HepG2 (cell line): Measurements from ENCODE around the gene OIT3. TPM values are rescaled to one million over a fixed set of nuclear protein-coding genes. Genes with fewer than 3 reads are reported as not detected.

Experiments used
- DMAP1 ChIP-seq: IDR thresholded peaks from 2 replicates; pipeline ENCODE4 v1.6.1; 2016
- DNMT1 ChIP-seq: sonication (generic); formaldehyde crosslinking; IDR thresholded peaks from 2 replicates; pipeline ENCODE4 v1.5.1; 2020; ENCODE audit warnings: mild to moderate bottlenecking, missing genetic modification reagents
- EHMT2 ChIP-seq: fragments of 200-600 bp; sonication (generic); IDR thresholded peaks from 2 replicates; pipeline ENCODE4 v1.7.0; 2017; ENCODE audit warnings: antibody characterized with exemption, low read depth, low read length, borderline replicate concordance
- GZF1 ChIP-seq: sonication (generic); formaldehyde crosslinking; IDR thresholded peaks from 2 replicates; pipeline ENCODE4 v1.5.1; 2020; ENCODE audit warnings: mild to moderate bottlenecking, missing genetic modification reagents
- HBP1 ChIP-seq: IDR thresholded peaks from 2 replicates; pipeline ENCODE4 v1.6.1; 2016; ENCODE audit warnings: low read depth, control low read depth
- HDAC6 ChIP-seq: fragments of 200-600 bp; sonication (generic); IDR thresholded peaks from 2 replicates; pipeline ENCODE4 v1.7.0; 2017; ENCODE audit warnings: mild to moderate bottlenecking, antibody characterized with exemption, low read length, low read depth
- HNF4G ChIP-seq, 2 experiments: sonication (generic) in 1 of 2; formaldehyde crosslinking in 1 of 2; IDR thresholded peaks; 2 replicates each; pipeline versions ENCODE4 v1.4.0 to v1.6.1; 2011 to 2020; ENCODE audit warnings: borderline replicate concordance in 2 of 2, low read depth in 2 of 2, mild to moderate bottlenecking in 2 of 2, low read length in 1 of 2, missing genetic modification reagents in 1 of 2, moderate library complexity in 1 of 2
- MED1 ChIP-seq: sonication (generic); formaldehyde crosslinking; IDR thresholded peaks from 2 replicates; pipeline ENCODE4 v1.4.0; 2020; ENCODE audit warnings: missing genetic modification reagents
- NCOA1 ChIP-seq: sonication (generic); formaldehyde crosslinking; IDR thresholded peaks from 2 replicates; pipeline ENCODE4 v1.9.0; 2021; ENCODE audit warnings: missing genetic modification reagents
- NR0B2 ChIP-seq: sonication (generic); formaldehyde crosslinking; IDR thresholded peaks from 2 replicates; pipeline ENCODE4 v1.4.0; 2020; ENCODE audit warnings: mild to moderate bottlenecking, missing genetic modification reagents
- SCMH1 ChIP-seq: sonication (generic); formaldehyde crosslinking; IDR thresholded peaks from 2 replicates; pipeline ENCODE4 v1.9.0; 2021; ENCODE audit warnings: missing genetic modification reagents, mild to moderate bottlenecking, borderline replicate concordance
- SETDB1 ChIP-seq: sonication (generic); formaldehyde crosslinking; IDR thresholded peaks from 2 replicates; pipeline ENCODE4 v1.5.1; 2020; ENCODE audit warnings: missing genetic modification reagents, mild to moderate bottlenecking, borderline replicate concordance
- SP2 ChIP-seq: sonication (generic); formaldehyde crosslinking; IDR thresholded peaks from 2 replicates; pipeline ENCODE4 v1.5.1; 2020; ENCODE audit warnings: mild to moderate bottlenecking, missing genetic modification reagents
- TFE3 ChIP-seq: IDR thresholded peaks from 2 replicates; pipeline ENCODE4 v1.6.1; 2016
- TP53 ChIP-seq: sonication (generic); formaldehyde crosslinking; conservative IDR thresholded peaks from 2 replicates; pipeline ENCODE4 v1.4.0; 2020; ENCODE audit warnings: missing genetic modification reagents
- ZBTB34 ChIP-seq: sonication (generic); formaldehyde crosslinking; IDR thresholded peaks from 2 replicates; pipeline ENCODE4 v1.8.0; 2022; ENCODE audit warnings: mild to moderate bottlenecking, missing genetic modification reagents
- ZNF460 ChIP-seq: sonication (generic); formaldehyde crosslinking; IDR thresholded peaks from 2 replicates; pipeline ENCODE4 v1.5.1; 2020; ENCODE audit warnings: missing genetic modification reagents, mild to moderate bottlenecking, borderline replicate concordance
- ZNF468 ChIP-seq: sonication (generic); formaldehyde crosslinking; IDR thresholded peaks from 2 replicates; pipeline ENCODE4 v1.8.0; 2022; ENCODE audit warnings: mild to moderate bottlenecking, moderate library complexity, missing genetic modification reagents
- ZNF552 ChIP-seq: sonication (generic); formaldehyde crosslinking; IDR thresholded peaks from 2 replicates; pipeline ENCODE4 v1.9.0; 2022; ENCODE audit warnings: missing genetic modification reagents, mild to moderate bottlenecking, borderline replicate concordance
- ZNF569 ChIP-seq: sonication (generic); formaldehyde crosslinking; IDR thresholded peaks from 2 replicates; pipeline ENCODE4 v1.5.0; 2020; ENCODE audit warnings: mild to moderate bottlenecking, missing genetic modification reagents, moderate library complexity, borderline replicate concordance
- ZNF674 ChIP-seq: sonication (generic); formaldehyde crosslinking; IDR thresholded peaks from 2 replicates; pipeline ENCODE4 v1.5.0; 2020; ENCODE audit warnings: low read depth, mild to moderate bottlenecking, missing genetic modification reagents
- ZNF7 ChIP-seq: IDR thresholded peaks from 2 replicates; pipeline ENCODE4 v1.6.1; 2016; ENCODE audit warnings: missing biosample characterization, missing genetic modification reagents
- ZNF720 ChIP-seq: sonication (generic); formaldehyde crosslinking; IDR thresholded peaks from 2 replicates; pipeline ENCODE4 v1.4.0; 2020; ENCODE audit warnings: missing genetic modification reagents
- ZNF747 ChIP-seq: sonication (generic); formaldehyde crosslinking; IDR thresholded peaks from 2 replicates; pipeline ENCODE4 v1.8.1; 2023; ENCODE audit warnings: missing genetic modification reagents, mild to moderate bottlenecking, borderline replicate concordance
- ZNF782 ChIP-seq: sonication (generic); formaldehyde crosslinking; IDR thresholded peaks from 2 replicates; pipeline ENCODE4 v1.4.0; 2020; ENCODE audit warnings: missing genetic modification reagents, mild to moderate bottlenecking, borderline replicate concordance
- ZNF792 ChIP-seq: IDR thresholded peaks from 2 replicates; pipeline ENCODE4 v1.6.1; 2016
- polyA plus RNA-seq, 8 experiments: library from polyadenylated mRNA; depleted of rRNA in 3 of 8; stranded (reverse) in 7 of 8; unstranded in 1 of 8; fragments of >200 nt; fragmentation: Illumina TruSeq in 4 of 8; extraction: Trizol in 4 of 8; gene quantifications; 2 replicates each; pipeline versions ENCODE4 v1.2.1 to v1.2.3, GENCODE V29; 2011 to 2016; ENCODE audit warnings: low read depth in 4 of 8, missing spikeins in 1 of 8, mixed read lengths in 1 of 8; ENCODE audit not compliant: insufficient read depth in 1 of 8
- total RNA-seq, 5 experiments: library from RNA; depleted of rRNA; stranded (reverse); fragments of >200 nt; fragmentation: Illumina TruSeq; extraction: Trizol; gene quantifications; 2 replicates each; pipeline ENCODE4 v1.2.3, GENCODE V29; 2016; ENCODE audit warnings: low read depth in 1 of 5

Gene OIT3
- total and polyA plus RNA-seq, 2 of the 13 experiments (the other 11 are each of a cell fraction or from before 2014, with no cell fraction given), result not detected

GRCh38 chr10:72954596-72955554, 61.3 kb downstream of the OIT3 start, which contains the start of gene PLA2G12B (continued):
- TF ChIP-seq EHMT2 (no peak), SETDB1 (CRISPR knock-in tag) (no peak), ZNF7 (no peak), ZNF792 (CRISPR knock-in tag) (no peak), ZNF460 (CRISPR knock-in tag) (no peak), NR0B2 (CRISPR knock-in tag) (no peak), TP53 (CRISPR knock-in tag) (no peak), ZNF468 (CRISPR knock-in tag) (no peak), ZNF552 (CRISPR knock-in tag) (no peak), ZBTB34 (no peak), NCOA1 (CRISPR knock-in tag) (no peak), HBP1 (no peak), ZNF569 (no peak), GZF1 (no peak), TFE3 (CRISPR knock-in tag) (no peak), ZNF674 (CRISPR knock-in tag) (no peak), ZNF747 (CRISPR knock-in tag) (no peak), MED1 (CRISPR knock-in tag) (no peak), DNMT1 (no peak), SCMH1 (CRISPR knock-in tag) (no peak), DMAP1 (no peak), SP2 (CRISPR knock-in tag) (no peak), ZNF782 (CRISPR knock-in tag) (no peak), HDAC6 (no peak), HNF4G (IDR thresholded peaks at IDR 0.05; ENCODE audit: borderline replicate concordance, low read depth, low read length) (peak; percentile 66), HNF4G (CRISPR knock-in tag; IDR thresholded peaks at IDR 0.05; ENCODE audit: borderline replicate concordance, low read depth) (no peak), ZNF720 (CRISPR knock-in tag) (no peak)
